ENCODE measurements around the gene SMYD3.

The SMYD3 gene

DNA sequence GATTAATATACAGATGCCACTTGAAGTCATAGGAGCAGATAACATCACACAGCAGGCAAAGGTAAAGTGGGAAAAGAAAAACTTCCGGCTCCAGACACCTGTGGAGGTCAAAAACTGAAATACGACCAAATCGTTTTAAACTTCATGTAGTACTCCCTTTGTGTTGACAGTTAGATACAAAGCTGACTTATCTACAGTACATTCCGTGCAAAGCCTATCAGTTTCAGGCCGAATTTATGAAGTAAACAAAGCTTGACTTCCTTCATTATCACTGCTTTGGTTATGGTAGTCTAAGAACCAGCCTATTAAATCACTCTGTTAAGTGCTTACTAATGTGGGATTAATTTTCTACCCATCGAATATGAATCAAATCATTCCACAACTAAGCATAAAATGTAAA is 156.3 kb downstream of the SMYD3 start:
- no peak for DNase-seq
- TF ChIP-seq, protein P1, sequence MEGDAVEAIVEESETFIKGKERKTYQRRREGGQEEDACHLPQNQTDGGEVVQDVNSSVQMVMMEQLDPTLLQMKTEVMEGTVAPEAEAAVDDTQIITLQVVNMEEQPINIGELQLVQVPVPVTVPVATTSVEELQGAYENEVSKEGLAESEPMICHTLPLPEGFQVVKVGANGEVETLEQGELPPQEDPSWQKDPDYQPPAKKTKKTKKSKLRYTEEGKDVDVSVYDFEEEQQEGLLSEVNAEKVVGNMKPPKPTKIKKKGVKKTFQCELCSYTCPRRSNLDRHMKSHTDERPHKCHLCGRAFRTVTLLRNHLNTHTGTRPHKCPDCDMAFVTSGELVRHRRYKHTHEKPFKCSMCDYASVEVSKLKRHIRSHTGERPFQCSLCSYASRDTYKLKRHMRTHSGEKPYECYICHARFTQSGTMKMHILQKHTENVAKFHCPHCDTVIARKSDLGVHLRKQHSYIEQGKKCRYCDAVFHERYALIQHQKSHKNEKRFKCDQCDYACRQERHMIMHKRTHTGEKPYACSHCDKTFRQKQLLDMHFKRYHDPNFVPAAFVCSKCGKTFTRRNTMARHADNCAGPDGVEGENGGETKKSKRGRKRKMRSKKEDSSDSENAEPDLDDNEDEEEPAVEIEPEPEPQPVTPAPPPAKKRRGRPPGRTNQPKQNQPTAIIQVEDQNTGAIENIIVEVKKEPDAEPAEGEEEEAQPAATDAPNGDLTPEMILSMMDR (IDR thresholded peaks at IDR 0.05; ENCODE audit: low read depth, low read length) = no peak
- no peak overlapping the region for H3K4me3 ChIP-seq (ENCODE audit: low read depth, low read length)
- H3K4me1 ChIP-seq = peaks cover 2% of the 10 kb centered on the region
- no peaks in the 10 kb centered on the region for H3K9me3 ChIP-seq
- H3K36me3 ChIP-seq = no peaks in the 10 kb centered on the region
- H3K27me3 ChIP-seq = no peaks in the 10 kb centered on the region

DNA sequence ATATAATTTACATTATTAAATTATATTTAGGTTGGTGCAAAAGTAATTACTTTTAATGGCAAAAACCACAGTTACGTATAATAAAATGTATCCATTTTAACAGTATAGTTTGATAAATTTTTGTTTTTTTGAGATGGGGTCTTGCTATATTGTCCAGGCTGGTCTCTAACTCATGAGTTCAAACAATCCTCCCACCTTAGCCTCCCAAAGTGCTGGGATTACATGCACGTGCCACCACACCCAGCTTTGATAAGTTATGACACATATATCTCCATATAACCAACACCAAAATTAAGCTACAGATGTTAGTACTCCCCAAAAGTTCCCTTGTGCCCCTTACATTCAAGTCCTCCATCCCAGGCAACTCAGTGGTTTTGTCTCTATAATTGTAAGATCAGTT is 163.1 kb downstream of the SMYD3 start:
- TF ChIP-seq, protein P1 (IDR thresholded peaks at IDR 0.05; ENCODE audit: low read depth, low read length) = no peak
- no peak for DNase-seq
- Histone ChIP-seq H3K36me3 (no peaks in the 10 kb centered on the region), H3K4me1 (no peaks in the 10 kb centered on the region), H3K9me3 (no peaks in the 10 kb centered on the region), H3K27me3 (no peaks in the 10 kb centered on the region), H3K4me3 (ENCODE audit: low read depth, low read length) (no peak overlapping the region)

DNA sequence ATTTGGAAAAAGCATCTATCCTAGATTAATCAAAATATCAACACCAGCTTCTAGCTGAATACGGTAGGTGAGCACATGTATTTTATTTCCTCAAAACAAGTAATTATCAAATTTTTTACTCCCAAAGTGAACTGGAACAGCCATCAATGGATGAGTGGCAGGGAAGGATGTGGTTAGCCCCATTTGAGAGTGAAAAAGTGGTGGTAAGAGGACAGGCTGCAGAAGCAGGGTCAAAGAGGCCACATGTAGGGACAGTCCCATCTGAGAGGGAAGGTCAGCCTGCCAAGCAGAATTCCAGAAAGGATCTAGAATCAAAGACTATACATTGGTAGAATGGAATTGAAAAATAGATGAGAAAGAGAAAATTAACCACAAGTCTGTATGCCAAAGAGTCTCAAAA is 163.8 kb downstream of the SMYD3 start:
- H3K9me3 ChIP-seq = no peaks in the 10 kb centered on the region
- no peaks in the 10 kb centered on the region for H3K27me3 ChIP-seq
- no peak for DNase-seq
- no peaks in the 10 kb centered on the region for H3K36me3 ChIP-seq
- H3K4me3 ChIP-seq (ENCODE audit: low read depth, low read length) = no peak overlapping the region
- TF ChIP-seq, protein P1 (IDR thresholded peaks at IDR 0.05; ENCODE audit: low read depth, low read length) = no peak
- no peaks in the 10 kb centered on the region for H3K4me1 ChIP-seq

DNA sequence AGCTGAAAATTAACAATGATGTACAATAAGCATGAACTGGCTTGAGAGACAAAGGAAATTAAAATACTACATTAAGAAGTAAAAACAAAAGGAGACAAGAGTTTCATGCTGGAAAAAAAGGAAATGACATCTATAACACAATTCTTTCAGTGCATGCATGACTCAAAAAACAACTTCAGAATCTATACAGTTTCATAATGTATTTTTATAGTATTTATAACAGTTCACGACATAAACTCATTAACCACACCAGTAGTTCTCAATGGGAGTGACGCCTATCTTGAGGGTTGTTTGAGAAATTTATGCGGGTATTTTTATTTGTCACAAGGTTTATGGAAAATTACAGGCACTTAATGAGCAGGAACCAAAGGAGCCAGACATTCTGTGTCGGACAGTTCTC is 168.5 kb downstream of the SMYD3 start:
- Histone ChIP-seq H3K4me1 (no peaks in the 10 kb centered on the region; the same call in 1 of the 2 replicates), H3K9me3 (no peaks in the 10 kb centered on the region), H3K4me3 (ENCODE audit: low read depth, low read length) (no peak overlapping the region), H3K27me3 (no peaks in the 10 kb centered on the region), H3K36me3 (no peaks in the 10 kb centered on the region)
- no peak for DNase-seq
- TF ChIP-seq, protein P1 (IDR thresholded peaks at IDR 0.05; ENCODE audit: low read depth, low read length) = no peak

DNA sequence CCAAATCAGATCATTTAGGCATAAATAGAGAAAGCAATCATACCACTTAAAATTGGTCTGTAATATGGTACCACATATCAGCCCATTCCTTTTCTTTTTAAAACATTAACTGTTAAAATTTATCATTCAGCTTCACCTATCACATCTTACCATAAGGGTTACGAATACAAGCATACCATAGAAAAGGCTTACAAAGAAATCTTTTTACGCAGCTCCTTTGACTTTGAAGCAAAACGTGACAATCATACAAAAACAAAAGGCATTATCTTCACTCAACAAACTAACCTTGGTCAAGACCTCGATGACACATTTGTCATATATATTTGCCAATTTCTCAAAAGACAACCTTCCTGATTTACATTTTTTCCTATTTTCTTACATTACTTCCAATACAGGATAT is 169.0 kb downstream of the SMYD3 start:
- TF ChIP-seq, protein P1 (IDR thresholded peaks at IDR 0.05; ENCODE audit: low read depth, low read length) = no peak

DNA sequence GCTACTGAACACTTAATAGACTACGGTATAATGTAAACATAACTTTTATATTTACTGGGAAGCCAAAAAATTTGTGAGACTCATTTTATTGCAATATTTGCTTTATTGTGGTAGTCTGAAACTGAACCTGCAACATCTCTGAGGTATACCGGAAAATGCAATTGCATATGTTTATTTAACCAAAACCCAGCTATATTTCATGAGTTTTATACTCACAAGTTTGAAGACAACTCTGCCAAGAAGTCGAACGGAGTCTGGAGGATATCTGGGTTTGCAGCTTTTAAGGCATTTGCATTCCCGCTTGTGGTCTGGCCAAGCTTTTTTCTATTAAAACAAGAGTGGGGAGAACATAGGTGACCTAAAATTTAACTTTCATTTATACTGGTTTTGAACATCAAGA is 171.9 kb downstream of the SMYD3 start:
- H3K9me3 ChIP-seq = no peaks in the 10 kb centered on the region
- H3K36me3 ChIP-seq = no peaks in the 10 kb centered on the region
- DNase-seq = no peak
- TF ChIP-seq, protein P1 (IDR thresholded peaks at IDR 0.05; ENCODE audit: low read depth, low read length) = no peak
- H3K4me1 ChIP-seq = no peaks in the 10 kb centered on the region; the same call in 1 of the 2 replicates
- H3K4me3 ChIP-seq (ENCODE audit: low read depth, low read length) = no peak overlapping the region
- no peaks in the 10 kb centered on the region for H3K27me3 ChIP-seq

More for the DNA sequence above, 169.0 kb downstream of the SMYD3 start:
- Histone ChIP-seq H3K36me3 (no peaks in the 10 kb centered on the region), H3K4me1 (no peaks in the 10 kb centered on the region; the same call in 1 of the 2 replicates), H3K9me3 (no peaks in the 10 kb centered on the region), H3K27me3 (no peaks in the 10 kb centered on the region), H3K4me3 (ENCODE audit: low read depth, low read length) (no peak overlapping the region)
- DNase-seq = no peak
